ENCODE data around the gene KRT33B.
A peak's percentile ranks its signal among the peaks of the same experiment; 100 is the strongest.
"Not testable (repeated sequence)": the region's sequence is repeated elsewhere in the genome, so short reads cannot be mapped to it uniquely, and the experiment has no call there.

Gene KRT33B

DNA sequence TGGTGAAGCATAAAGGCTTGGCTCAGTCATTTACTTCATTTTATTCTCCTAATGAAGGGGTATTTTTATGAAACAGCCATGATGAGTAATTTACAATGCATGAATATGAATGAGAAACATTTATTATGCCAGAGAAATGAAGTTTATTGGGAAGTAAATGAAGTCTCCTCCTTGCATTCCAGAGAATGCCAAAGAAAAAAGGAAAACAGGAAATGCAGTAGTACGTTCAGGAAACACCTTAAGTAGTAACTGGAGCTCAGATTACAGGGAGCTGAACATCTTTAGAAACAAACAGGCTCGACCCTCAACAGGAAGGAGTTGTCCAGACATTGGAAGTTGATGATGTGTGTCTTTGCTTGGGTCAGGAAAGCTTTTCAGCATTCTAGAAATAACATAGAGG, 7.9 kb upstream of the KRT33B start:
- FAIRE-seq = no peak

GRCh38 chr17:41369023-41369422, 590 bp downstream of the KRT33B start:
- FAIRE-seq = no peak
- TF ChIP-seq TAF1 (IDR thresholded peaks at IDR 0.05; ENCODE audit: low read depth, low read length) = no peak
- TF ChIP-seq POLR2AphosphoS5 (IDR thresholded peaks at IDR 0.05; ENCODE audit: low read depth, low read length) = no peak
- TF ChIP-seq PAX5 (IDR thresholded peaks at IDR 0.05; ENCODE audit: insufficient read depth, low read length, severe bottlenecking) = no peak
- no peak for TF ChIP-seq SPI1 (IDR thresholded peaks at IDR 0.05; ENCODE audit: low read depth, low read length)
- no peak for TF ChIP-seq POLR2A (IDR thresholded peaks at IDR 0.05; ENCODE audit: low read depth, low read length)
- no peak for TF ChIP-seq POU2F2 (IDR thresholded peaks at IDR 0.05; ENCODE audit: low read depth, low read length)
- DNase-seq (ENCODE audit: insufficient read length, low spot score) = no peak

More for the DNA sequence above, 7.9 kb upstream of the KRT33B start:
- DNase-seq (ENCODE audit: insufficient read length, low spot score) = no peak
- no peak for TF ChIP-seq POU2F2 (IDR thresholded peaks at IDR 0.05; ENCODE audit: low read depth, low read length)
- no peak for TF ChIP-seq TAF1 (IDR thresholded peaks at IDR 0.05; ENCODE audit: low read depth, low read length)
- no peak for TF ChIP-seq SPI1 (IDR thresholded peaks at IDR 0.05; ENCODE audit: low read depth, low read length)
- TF ChIP-seq POLR2AphosphoS5 (IDR thresholded peaks at IDR 0.05; ENCODE audit: low read depth, low read length) = no peak
- no peak for TF ChIP-seq PAX5 (IDR thresholded peaks at IDR 0.05; ENCODE audit: insufficient read depth, low read length, severe bottlenecking)
- no peak for TF ChIP-seq POLR2A (IDR thresholded peaks at IDR 0.05; ENCODE audit: low read depth, low read length)

DNA sequence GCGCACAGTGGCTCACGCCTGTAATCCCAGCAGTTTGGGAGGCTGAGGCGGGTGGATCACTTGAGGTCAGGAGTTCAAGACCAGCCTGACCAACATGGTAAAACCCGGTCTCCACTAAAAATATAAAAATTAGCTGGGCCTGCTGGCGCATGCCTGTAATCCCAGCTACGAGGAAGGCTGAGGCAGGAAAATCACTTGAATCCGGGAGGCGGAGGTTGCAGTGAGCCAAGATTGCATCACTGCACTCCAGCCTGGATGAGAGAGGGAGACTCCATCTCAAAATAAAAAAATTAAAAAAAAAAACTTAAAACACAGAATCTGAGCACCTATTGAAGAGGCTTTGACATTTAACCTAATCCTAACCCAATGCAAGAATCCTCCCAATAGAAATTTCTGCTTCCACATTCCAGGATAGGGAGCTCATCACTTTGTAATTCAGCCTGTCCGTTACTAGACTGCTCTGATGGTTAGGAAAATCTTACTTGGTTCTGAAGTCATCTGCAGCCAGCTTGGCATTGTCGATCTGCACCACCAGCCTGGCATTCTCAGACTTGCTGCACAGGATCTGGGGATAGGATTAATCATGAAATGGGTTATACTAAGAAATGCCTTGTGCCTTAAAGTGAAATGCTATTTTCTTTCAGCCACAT, 2.1 kb downstream of the KRT33B start:
- DNase-seq (ENCODE audit: insufficient read length, low spot score) (no peak), FAIRE-seq (no peak)
- TF ChIP-seq TAF1 (IDR thresholded peaks at IDR 0.05; ENCODE audit: low read depth, low read length) (no peak), POLR2A (IDR thresholded peaks at IDR 0.05; ENCODE audit: low read depth, low read length) (no peak), POLR2AphosphoS5 (IDR thresholded peaks at IDR 0.05; ENCODE audit: low read depth, low read length) (no peak), POU2F2 (IDR thresholded peaks at IDR 0.05; ENCODE audit: low read depth, low read length) (no peak), PAX5 (IDR thresholded peaks at IDR 0.05; ENCODE audit: insufficient read depth, low read length, severe bottlenecking) (no peak), SPI1 (IDR thresholded peaks at IDR 0.05; ENCODE audit: low read depth, low read length) (no peak)

GRCh38 chr17:41366070-41366469, 3.5 kb downstream of the KRT33B start:
- no peak for DNase-seq (ENCODE audit: insufficient read length, low spot score)
- no peak for FAIRE-seq
- TF ChIP-seq POLR2A (IDR thresholded peaks at IDR 0.05; ENCODE audit: low read depth, low read length) (no peak), SPI1 (IDR thresholded peaks at IDR 0.05; ENCODE audit: low read depth, low read length) (no peak), POLR2AphosphoS5 (IDR thresholded peaks at IDR 0.05; ENCODE audit: low read depth, low read length) (no peak), POU2F2 (IDR thresholded peaks at IDR 0.05; ENCODE audit: low read depth, low read length) (no peak), PAX5 (IDR thresholded peaks at IDR 0.05; ENCODE audit: insufficient read depth, low read length, severe bottlenecking) (no peak), TAF1 (IDR thresholded peaks at IDR 0.05; ENCODE audit: low read depth, low read length) (no peak)

DNA sequence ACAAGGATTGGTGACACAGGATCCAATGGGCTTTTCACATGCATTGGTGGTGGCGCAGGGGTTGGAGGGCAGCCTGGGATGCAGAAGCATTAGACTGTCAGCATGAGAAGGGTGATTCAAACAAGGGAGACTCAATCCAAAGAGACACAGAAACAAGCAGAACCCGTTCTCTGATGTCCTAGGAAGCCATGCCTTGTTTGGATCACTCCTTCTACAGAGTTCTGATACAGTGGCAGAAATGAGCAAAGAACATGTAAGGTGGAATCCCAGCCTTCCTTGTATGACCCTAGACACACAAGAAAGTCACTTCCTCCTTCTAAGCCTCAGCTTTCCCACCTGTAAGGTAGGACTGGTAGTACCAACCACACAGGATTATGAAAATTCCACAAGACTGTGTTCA, 5.7 kb downstream of the KRT33B start:
- FAIRE-seq (no peak), DNase-seq (ENCODE audit: insufficient read length, low spot score) (no peak)
- no peak for TF ChIP-seq POU2F2 (IDR thresholded peaks at IDR 0.05; ENCODE audit: low read depth, low read length)
- TF ChIP-seq SPI1 (IDR thresholded peaks at IDR 0.05; ENCODE audit: low read depth, low read length) = no peak
- no peak for TF ChIP-seq POLR2A (IDR thresholded peaks at IDR 0.05; ENCODE audit: low read depth, low read length)
- TF ChIP-seq TAF1 (IDR thresholded peaks at IDR 0.05; ENCODE audit: low read depth, low read length) = no peak
- no peak for TF ChIP-seq POLR2AphosphoS5 (IDR thresholded peaks at IDR 0.05; ENCODE audit: low read depth, low read length)
- no peak for TF ChIP-seq PAX5 (IDR thresholded peaks at IDR 0.05; ENCODE audit: insufficient read depth, low read length, severe bottlenecking)

- FAIRE-seq (no peak), DNase-seq (ENCODE audit: insufficient read length, low spot score) (no peak)
- TF ChIP-seq TAF1 (IDR thresholded peaks at IDR 0.05; ENCODE audit: low read depth, low read length) (no peak), PAX5 (IDR thresholded peaks at IDR 0.05; ENCODE audit: insufficient read depth, low read length, severe bottlenecking) (no peak), SPI1 (IDR thresholded peaks at IDR 0.05; ENCODE audit: low read depth, low read length) (no peak), POU2F2 (IDR thresholded peaks at IDR 0.05; ENCODE audit: low read depth, low read length) (no peak), POLR2AphosphoS5 (IDR thresholded peaks at IDR 0.05; ENCODE audit: low read depth, low read length) (no peak), POLR2A (IDR thresholded peaks at IDR 0.05; ENCODE audit: low read depth, low read length) (no peak)
Measured at GRCh38 chr17:41360296-41360995, 9.2 kb downstream of the KRT33B start.

DNA sequence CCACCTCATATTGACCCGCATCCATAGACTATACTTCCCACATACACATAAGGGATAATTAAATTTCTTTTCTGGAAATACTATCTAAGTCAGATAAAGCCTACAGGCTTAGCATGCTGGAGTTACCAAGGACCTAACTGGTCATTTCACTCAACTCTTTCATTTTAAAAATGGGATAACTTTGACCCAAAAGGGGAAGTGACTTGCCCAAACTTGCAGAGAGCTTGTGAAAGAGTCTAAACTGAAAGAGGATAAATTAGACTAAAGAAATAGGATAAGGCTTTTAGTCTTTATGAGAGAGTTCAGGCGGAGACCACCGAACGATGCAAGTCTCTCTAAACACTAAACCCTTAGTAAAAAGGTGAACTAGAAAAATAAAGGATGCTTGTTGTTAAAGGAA, 15.1 kb downstream of the KRT33B start:
- FAIRE-seq = no peak
- no peak for DNase-seq (ENCODE audit: insufficient read length, low spot score)
- TF ChIP-seq SPI1 (IDR thresholded peaks at IDR 0.05; ENCODE audit: low read depth, low read length) (peak; percentile 45), TAF1 (IDR thresholded peaks at IDR 0.05; ENCODE audit: low read depth, low read length) (no peak), POLR2A (IDR thresholded peaks at IDR 0.05; ENCODE audit: low read depth, low read length) (no peak), PAX5 (IDR thresholded peaks at IDR 0.05; ENCODE audit: insufficient read depth, low read length, severe bottlenecking) (no peak), POU2F2 (IDR thresholded peaks at IDR 0.05; ENCODE audit: low read depth, low read length) (no peak)

GRCh38 chr17:41352597-41353366, 16.8 kb downstream of the KRT33B start:
- DNase-seq (ENCODE audit: insufficient read length, low spot score) (no peak), FAIRE-seq (no peak)
- no peak for TF ChIP-seq POLR2A (IDR thresholded peaks at IDR 0.05; ENCODE audit: low read depth, low read length)
- no peak for TF ChIP-seq PAX5 (IDR thresholded peaks at IDR 0.05; ENCODE audit: insufficient read depth, low read length, severe bottlenecking)
- no peak for TF ChIP-seq POU2F2 (IDR thresholded peaks at IDR 0.05; ENCODE audit: low read depth, low read length)
- TF ChIP-seq TAF1 (IDR thresholded peaks at IDR 0.05; ENCODE audit: low read depth, low read length) = no peak
- no peak for TF ChIP-seq SPI1 (IDR thresholded peaks at IDR 0.05; ENCODE audit: low read depth, low read length)

DNA sequence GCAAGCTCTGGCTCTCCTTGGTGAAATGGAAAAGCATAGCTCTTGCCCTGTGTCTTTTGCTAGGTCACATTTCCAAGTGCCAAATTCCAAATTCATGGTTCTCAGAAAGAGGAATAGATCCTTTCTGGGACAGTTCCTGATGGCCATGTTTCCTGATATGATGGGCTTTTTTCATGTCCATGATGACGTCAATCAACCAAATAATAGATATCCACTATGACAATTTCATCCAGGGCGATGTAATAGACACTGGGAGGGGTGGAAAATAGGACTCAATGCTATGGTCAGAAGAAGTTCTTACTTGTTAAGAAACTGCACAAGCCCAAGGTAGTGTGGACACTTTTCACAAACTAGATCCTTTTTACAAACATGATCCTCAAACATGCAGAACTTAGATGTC, 18.4 kb downstream of the KRT33B start:
- DNase-seq (ENCODE audit: insufficient read length, low spot score) (no peak), FAIRE-seq (no peak)
- TF ChIP-seq SPI1 (IDR thresholded peaks at IDR 0.05; ENCODE audit: low read depth, low read length) (no peak), TAF1 (IDR thresholded peaks at IDR 0.05; ENCODE audit: low read depth, low read length) (no peak), POLR2AphosphoS5 (IDR thresholded peaks at IDR 0.05; ENCODE audit: low read depth, low read length) (no peak), POLR2A (IDR thresholded peaks at IDR 0.05; ENCODE audit: low read depth, low read length) (no peak), PAX5 (IDR thresholded peaks at IDR 0.05; ENCODE audit: insufficient read depth, low read length, severe bottlenecking) (no peak), POU2F2 (IDR thresholded peaks at IDR 0.05; ENCODE audit: low read depth, low read length) (no peak)

GRCh38 chr17:41350381-41350878, 19.2 kb downstream of the KRT33B start, which contains the start of gene KRT33A:
Gene KRT33A, minus strand, starts transcription at chr17:41350828. Its CDS starts 61 bp downstream, at chr17:41350767.
- not testable (repeated sequence) for DNase-seq (ENCODE audit: insufficient read length, low spot score); FAIRE-seq
